A673 (cell line): ENCODE results near the gene GOLGA6L25.
"Not testable (repeated sequence)": the region's sequence is repeated elsewhere in the genome, so short reads cannot be mapped to it uniquely, and the experiment has no call there.

ENCODE experiments used
- EZH2 ChIP-seq: fragments of 200-600 bp; sonication (generic); IDR thresholded peaks from 2 replicates; pipeline ENCODE4 v1.6.1; 2017; ENCODE audit warnings: borderline replicate concordance, low read depth, mild to moderate bottlenecking, mixed read lengths, antibody characterized with exemption, low read length; ENCODE audit not compliant: poor library complexity, severe bottlenecking
- TF ChIP-seq, protein P1 (sequence below): fragments of 300-800, 200-600 bp; sonication (generic); conservative IDR thresholded peaks from 2 replicates; pipeline ENCODE4 v1.5.1; 2017; ENCODE audit warnings: low read depth, mild to moderate bottlenecking, antibody characterized with exemption, low read length, moderate library complexity, mixed read lengths

- TF ChIP-seq, protein P1, sequence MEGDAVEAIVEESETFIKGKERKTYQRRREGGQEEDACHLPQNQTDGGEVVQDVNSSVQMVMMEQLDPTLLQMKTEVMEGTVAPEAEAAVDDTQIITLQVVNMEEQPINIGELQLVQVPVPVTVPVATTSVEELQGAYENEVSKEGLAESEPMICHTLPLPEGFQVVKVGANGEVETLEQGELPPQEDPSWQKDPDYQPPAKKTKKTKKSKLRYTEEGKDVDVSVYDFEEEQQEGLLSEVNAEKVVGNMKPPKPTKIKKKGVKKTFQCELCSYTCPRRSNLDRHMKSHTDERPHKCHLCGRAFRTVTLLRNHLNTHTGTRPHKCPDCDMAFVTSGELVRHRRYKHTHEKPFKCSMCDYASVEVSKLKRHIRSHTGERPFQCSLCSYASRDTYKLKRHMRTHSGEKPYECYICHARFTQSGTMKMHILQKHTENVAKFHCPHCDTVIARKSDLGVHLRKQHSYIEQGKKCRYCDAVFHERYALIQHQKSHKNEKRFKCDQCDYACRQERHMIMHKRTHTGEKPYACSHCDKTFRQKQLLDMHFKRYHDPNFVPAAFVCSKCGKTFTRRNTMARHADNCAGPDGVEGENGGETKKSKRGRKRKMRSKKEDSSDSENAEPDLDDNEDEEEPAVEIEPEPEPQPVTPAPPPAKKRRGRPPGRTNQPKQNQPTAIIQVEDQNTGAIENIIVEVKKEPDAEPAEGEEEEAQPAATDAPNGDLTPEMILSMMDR = not testable (repeated sequence)
- TF ChIP-seq EZH2 = not testable (repeated sequence)
Observed at GRCh38 chr15:28589769-28590168, 36.4 kb downstream of the GOLGA6L25 start.
